ENCODE data around the gene RPL37. TPM values are rescaled to one million over a fixed set of nuclear protein-coding genes. Genes with fewer than 3 reads are reported as not detected.

The RPL37 gene
- total and polyA plus RNA-seq, 2 donors, result 2,843 to 3,080 TPM

DNA sequence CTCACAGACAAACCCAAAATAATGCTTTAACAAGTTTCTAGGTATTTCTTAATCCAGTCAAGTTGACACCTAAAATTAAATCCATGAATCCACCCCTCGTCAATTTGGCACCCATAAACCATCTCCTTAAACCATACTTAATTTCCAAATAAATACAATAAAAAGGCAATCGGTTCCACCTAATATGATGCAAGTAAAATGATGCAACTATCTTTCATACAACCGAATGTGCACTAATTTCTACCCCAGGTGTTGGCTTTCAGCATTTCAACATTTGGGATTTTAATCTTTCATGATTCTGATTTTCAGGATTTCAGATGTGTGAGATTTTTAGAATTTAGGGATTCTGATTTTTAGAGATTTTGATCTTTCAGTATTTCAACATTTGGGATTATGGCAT is 54.2 kb downstream of the RPL37 start:
- H3K27me3 ChIP-seq (ENCODE audit: control insufficient read depth in 2 of 2, insufficient read depth in 1 of 2, low read length in 1 of 2), result no peaks in the 10 kb centered on the region
- no peak overlapping the region for H3K27ac ChIP-seq (ENCODE audit: low read depth in 1 of 2, low read length in 1 of 2)
- no peak overlapping the region for H3K4me3 ChIP-seq (ENCODE audit: low read length in 2 of 2)
- peaks cover 0 to 8% of the 10 kb centered on the region in 2 donors for H3K36me3 ChIP-seq (ENCODE audit: control insufficient read depth in 2 of 2, insufficient read depth in 2 of 2, low read length in 1 of 2)
- DNase-seq (ENCODE audit: low read depth in 6 of 9, low spot score in 9 of 9), result no peak
- no peaks in the 10 kb centered on the region for H3K9me3 ChIP-seq (ENCODE audit: control insufficient read depth in 2 of 2, insufficient read depth in 1 of 2, low read length in 1 of 2)
- WGBS, result 99% methylated on average over 3 of the region's 3 CpGs
- no peaks in the 10 kb centered on the region for H3K4me1 ChIP-seq (ENCODE audit: control insufficient read depth in 2 of 2, insufficient read depth in 2 of 2, low read length in 2 of 2)

DNA sequence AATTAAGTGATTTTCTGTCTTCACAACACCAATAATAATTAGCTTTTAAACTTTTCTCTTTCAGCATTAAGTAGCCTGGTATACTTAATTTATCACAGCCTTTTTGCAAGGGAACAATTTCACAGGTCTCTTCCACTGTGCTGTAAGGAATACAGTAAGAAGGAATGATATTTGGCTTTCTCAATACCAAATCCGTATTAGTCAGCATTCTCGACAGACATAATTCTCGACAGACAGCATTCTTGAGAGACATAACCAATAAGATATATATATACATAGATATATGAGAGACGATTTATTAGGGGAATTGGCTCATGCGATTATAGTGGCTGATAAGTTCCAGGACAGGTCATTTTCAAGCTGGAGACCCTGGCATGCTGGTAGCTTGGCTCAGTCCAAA is 54.8 kb downstream of the RPL37 start:
- Histone ChIP-seq H3K36me3 (ENCODE audit: control insufficient read depth in 2 of 2, insufficient read depth in 2 of 2, low read length in 1 of 2) (peaks cover 0 to 14% of the 10 kb centered on the region in 2 donors), H3K27ac (ENCODE audit: low read depth in 1 of 2, low read length in 1 of 2) (no peak overlapping the region), H3K27me3 (ENCODE audit: control insufficient read depth in 2 of 2, insufficient read depth in 1 of 2, low read length in 1 of 2) (no peaks in the 10 kb centered on the region), H3K4me1 (ENCODE audit: control insufficient read depth in 2 of 2, insufficient read depth in 2 of 2, low read length in 2 of 2) (no peaks in the 10 kb centered on the region), H3K4me3 (ENCODE audit: low read length in 2 of 2) (no peak overlapping the region), H3K9me3 (ENCODE audit: control insufficient read depth in 2 of 2, insufficient read depth in 1 of 2, low read length in 1 of 2) (no peaks in the 10 kb centered on the region)
- WGBS, result 98% methylated on average over 5 of the region's 5 CpGs
- no peak for DNase-seq (ENCODE audit: low read depth in 6 of 9, low spot score in 9 of 9)

DNA sequence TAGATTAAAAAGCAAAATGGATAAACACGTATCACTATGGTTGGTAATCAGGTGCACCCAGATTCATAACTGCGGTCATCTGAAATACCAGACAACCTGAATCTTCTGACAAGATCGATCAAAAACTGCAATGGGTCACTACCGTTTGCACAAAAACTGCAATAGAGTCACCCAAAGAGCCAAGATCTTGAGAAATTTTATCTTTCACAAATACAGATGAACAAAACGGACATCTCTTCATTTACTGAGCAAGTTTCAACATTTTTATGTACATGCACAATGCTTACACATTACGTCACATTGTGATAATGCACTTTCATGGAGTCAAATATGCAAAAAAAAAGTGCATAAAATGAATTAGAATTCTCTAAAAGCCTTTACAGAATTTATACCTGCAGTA is 55.5 kb downstream of the RPL37 start:
- no peak overlapping the region for H3K4me3 ChIP-seq (ENCODE audit: low read length in 2 of 2)
- WGBS, result 97% methylated on average over 6 of the region's 6 CpGs
- H3K27ac ChIP-seq (ENCODE audit: low read depth in 1 of 2, low read length in 1 of 2), result no peak overlapping the region
- DNase-seq (ENCODE audit: low read depth in 6 of 9, low spot score in 9 of 9), result no peak
- no peaks in the 10 kb centered on the region for H3K9me3 ChIP-seq (ENCODE audit: control insufficient read depth in 2 of 2, insufficient read depth in 1 of 2, low read length in 1 of 2)
- H3K4me1 ChIP-seq (ENCODE audit: control insufficient read depth in 2 of 2, insufficient read depth in 2 of 2, low read length in 2 of 2), result no peaks in the 10 kb centered on the region
- H3K27me3 ChIP-seq (ENCODE audit: control insufficient read depth in 2 of 2, insufficient read depth in 1 of 2, low read length in 1 of 2), result no peaks in the 10 kb centered on the region
- H3K36me3 ChIP-seq (ENCODE audit: control insufficient read depth in 2 of 2, insufficient read depth in 2 of 2, low read length in 1 of 2), result peaks cover 0 to 19% of the 10 kb centered on the region in 2 donors

DNA sequence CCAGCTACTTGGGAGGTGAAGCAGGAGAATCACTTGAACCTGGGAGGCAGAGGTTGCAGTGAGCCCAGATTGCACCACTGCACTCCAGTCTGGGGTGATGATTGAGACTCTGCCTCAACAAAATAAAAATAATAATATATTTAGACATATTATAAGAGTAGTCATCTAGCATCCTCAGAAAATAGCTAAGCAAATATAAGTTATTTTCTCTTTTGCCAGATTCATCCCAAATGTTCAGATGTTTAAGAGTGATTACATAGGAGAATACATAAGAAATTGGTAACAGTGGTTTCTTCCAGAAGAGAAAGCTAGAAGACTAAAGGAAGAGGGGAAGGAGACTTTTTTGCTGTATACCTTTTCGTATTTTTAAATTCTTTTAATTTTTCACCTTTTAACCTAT is 56.9 kb downstream of the RPL37 start:
- Histone ChIP-seq H3K4me1 (ENCODE audit: control insufficient read depth in 2 of 2, insufficient read depth in 2 of 2, low read length in 2 of 2) (no peaks in the 10 kb centered on the region), H3K4me3 (ENCODE audit: low read length in 2 of 2) (no peak overlapping the region)
- WGBS, result 97% methylated on average over 1 of the region's 1 CpG

DNA sequence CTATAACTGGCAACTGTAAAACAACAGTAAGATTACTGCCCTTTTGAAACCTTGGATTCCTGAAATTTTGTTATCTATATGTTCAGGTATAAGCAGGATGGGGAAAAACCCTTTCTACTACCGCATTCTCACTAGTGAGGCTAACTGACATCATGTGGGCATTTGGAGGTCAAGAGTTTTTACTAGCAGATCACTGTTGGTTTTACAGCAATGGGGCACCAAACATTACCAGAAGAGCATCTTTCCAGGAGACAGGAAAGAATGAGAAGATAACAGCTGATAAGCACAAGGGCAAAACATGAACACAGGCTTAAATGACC is 58.4 kb downstream of the RPL37 start:
- no peaks in the 10 kb centered on the region for H3K27me3 ChIP-seq (ENCODE audit: control insufficient read depth in 2 of 2, insufficient read depth in 1 of 2, low read length in 1 of 2)

More for the DNA sequence above, 56.9 kb downstream of the RPL37 start:
- Histone ChIP-seq H3K36me3 (ENCODE audit: control insufficient read depth in 2 of 2, insufficient read depth in 2 of 2, low read length in 1 of 2) (peaks cover 4 to 21% of the 10 kb centered on the region in 2 donors), H3K27ac (ENCODE audit: low read depth in 1 of 2, low read length in 1 of 2) (no peak overlapping the region), H3K9me3 (ENCODE audit: control insufficient read depth in 2 of 2, insufficient read depth in 1 of 2, low read length in 1 of 2) (no peaks in the 10 kb centered on the region), H3K27me3 (ENCODE audit: control insufficient read depth in 2 of 2, insufficient read depth in 1 of 2, low read length in 1 of 2) (no peaks in the 10 kb centered on the region)
- no peak for DNase-seq (ENCODE audit: low read depth in 6 of 9, low spot score in 9 of 9)

DNA sequence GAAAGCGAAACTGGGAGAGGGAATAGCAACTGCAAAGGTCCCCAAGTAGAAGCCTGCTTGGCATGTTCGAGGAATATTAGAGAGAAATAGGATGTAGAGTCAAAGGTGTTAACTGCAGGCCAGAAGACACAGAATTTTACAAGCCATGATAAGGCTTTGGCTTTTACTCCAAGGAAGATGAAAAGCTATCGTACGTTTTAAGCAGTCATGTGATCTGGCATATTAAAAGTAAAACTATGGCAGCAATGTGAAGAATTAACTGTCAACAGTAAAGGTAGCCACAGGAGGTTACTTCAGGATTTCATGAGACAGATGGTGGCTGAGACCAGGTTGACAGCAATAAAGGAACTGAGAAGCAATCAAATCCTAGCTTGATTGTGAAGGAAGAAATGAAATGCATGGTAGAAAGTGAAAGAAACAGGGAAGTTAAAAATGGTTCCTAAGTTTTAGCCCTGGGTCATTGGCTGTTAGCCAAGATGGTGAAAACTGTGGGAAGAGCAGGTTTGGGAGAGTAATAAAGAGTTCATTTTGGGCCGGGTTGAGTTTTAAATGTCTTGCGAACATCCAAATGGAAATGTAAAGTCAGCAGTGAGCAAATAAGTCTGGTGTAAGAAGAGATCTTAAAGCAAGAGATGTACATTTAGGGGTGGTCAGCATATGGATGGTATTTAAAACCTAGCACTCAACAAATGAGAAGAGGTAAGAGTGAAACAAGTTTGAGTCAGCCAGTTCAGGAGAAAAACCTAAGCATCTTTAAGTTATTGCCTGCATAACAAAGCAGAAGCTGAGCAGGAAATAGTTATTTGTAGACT is 59.0 kb downstream of the RPL37 start:
- Histone ChIP-seq H3K9me3 (ENCODE audit: control insufficient read depth in 2 of 2, insufficient read depth in 1 of 2, low read length in 1 of 2) (no peaks in the 10 kb centered on the region), H3K4me1 (ENCODE audit: control insufficient read depth in 2 of 2, insufficient read depth in 2 of 2, low read length in 2 of 2) (no peaks in the 10 kb centered on the region), H3K36me3 (ENCODE audit: control insufficient read depth in 2 of 2, insufficient read depth in 2 of 2, low read length in 1 of 2) (peaks cover 4 to 26% of the 10 kb centered on the region in 2 donors), H3K4me3 (ENCODE audit: low read length in 2 of 2) (no peak overlapping the region), H3K27me3 (ENCODE audit: control insufficient read depth in 2 of 2, insufficient read depth in 1 of 2, low read length in 1 of 2) (no peaks in the 10 kb centered on the region), H3K27ac (ENCODE audit: low read depth in 1 of 2, low read length in 1 of 2) (no peak overlapping the region)
- no peak for DNase-seq (ENCODE audit: low read depth in 6 of 9, low spot score in 9 of 9)
- WGBS, result 97% methylated on average over 6 of the region's 6 CpGs

More for the DNA sequence above, 58.4 kb downstream of the RPL37 start:
- H3K9me3 ChIP-seq (ENCODE audit: control insufficient read depth in 2 of 2, insufficient read depth in 1 of 2, low read length in 1 of 2), result no peaks in the 10 kb centered on the region
- H3K27ac ChIP-seq (ENCODE audit: low read depth in 1 of 2, low read length in 1 of 2), result no peak overlapping the region
- no peak for DNase-seq (ENCODE audit: low read depth in 6 of 9, low spot score in 9 of 9)
- WGBS, result 97% methylated on average over 1 of the region's 1 CpG
- H3K4me3 ChIP-seq (ENCODE audit: low read length in 2 of 2), result no peak overlapping the region
- H3K4me1 ChIP-seq (ENCODE audit: control insufficient read depth in 2 of 2, insufficient read depth in 2 of 2, low read length in 2 of 2), result no peaks in the 10 kb centered on the region
- H3K36me3 ChIP-seq (ENCODE audit: control insufficient read depth in 2 of 2, insufficient read depth in 2 of 2, low read length in 1 of 2), result peaks cover 4 to 22% of the 10 kb centered on the region in 2 donors

Other genes with a start within 250 kb of the RPL37 start
- 22.8 TPM for gene PTGER4, start 155.3 kb downstream of the RPL37 start, total RNA-seq
- gene PTGER4, start 155.3 kb downstream of the RPL37 start, polyA plus RNA-seq, result 25.2 TPM
- 34.5 TPM for gene TTC33, start 79.3 kb downstream of the RPL37 start, total RNA-seq
- 13.4 TPM for gene TTC33, start 79.3 kb downstream of the RPL37 start, polyA plus RNA-seq
- gene PRKAA1, start 36.8 kb downstream of the RPL37 start, total RNA-seq, result 43.5 TPM
- 31.6 TPM for gene PRKAA1, start 36.8 kb downstream of the RPL37 start, polyA plus RNA-seq
- gene CARD6, start 6.1 kb upstream of the RPL37 start, total RNA-seq, result 3.4 TPM
- 2.6 TPM for gene CARD6, start 6.1 kb upstream of the RPL37 start, polyA plus RNA-seq
- 17.2 TPM for gene C7, start 74.3 kb upstream of the RPL37 start, total RNA-seq
- gene C7, start 74.3 kb upstream of the RPL37 start, polyA plus RNA-seq, result 31.0 TPM
- 0.05 TPM for gene MROH2B, start 236.1 kb upstream of the RPL37 start, total RNA-seq
- 0.09 TPM for gene MROH2B, start 236.1 kb upstream of the RPL37 start, polyA plus RNA-seq

Data from thymus (tissue), 11 donors.